Mucosa of descending colon (tissue), 3 donors: ENCODE results near the gene TMEM54. TPM values are rescaled to one million over a fixed set of nuclear protein-coding genes. Genes with fewer than 3 reads are reported as not detected.

ENCODE experiments used
- ATAC-seq: fragments of 200-7000 bp; cut with Tn5 transposase; one replicate; pipeline ENCODE4 v1.9.1; 2020; ENCODE audit warnings: mild to moderate bottlenecking, moderate library complexity
- DNase-seq, 3 donors: peaks; one replicate each; pipeline ENCODE4 v3.0.0-alpha.2; 2020
- H3K36me3 ChIP-seq: fragments of 200-600 bp; one replicate; pipeline ENCODE4 v1.8.0; 2021; ENCODE audit warnings: low read depth, mild to moderate bottlenecking
- H3K4me1 ChIP-seq: fragments of 200-600 bp; one replicate; pipeline ENCODE4 v1.8.0; 2021; ENCODE audit warnings: low read depth, mild to moderate bottlenecking
- H3K4me3 ChIP-seq: fragments of 200-600 bp; one replicate; pipeline ENCODE4 v1.8.0; 2021; ENCODE audit warnings: mild to moderate bottlenecking
- H3K9me3 ChIP-seq: fragments of 200-600 bp; one replicate; pipeline ENCODE4 v1.8.0; 2021; ENCODE audit warnings: mild to moderate bottlenecking
- intact Hi-C, 2 donors: fragments of 100-400 bp; cut with DNase I in 1 of 2; cut with micrococcal nuclease in 1 of 2; formaldehyde crosslinking; loops; one replicate each; pipeline versions ENCODE4 v1.11.0 to v1.11.1; 2022; cut with DNase I, micrococcal nuclease
- total RNA-seq, 3 donors: library from RNA; stranded (reverse); fragmentation: NEBNext Ultra II Directional in 2 of 3; extraction: Animal tissue kit (Norgen Biotek cat#: 25700) in 2 of 3; gene quantifications; one replicate each; pipeline versions ENCODE4 v1.2.1 to v1.2.4, GENCODE V29; 2021 to 2023
- TF ChIP-seq, protein P1 (sequence below): fragments of 200-600 bp; IDR thresholded peaks from one replicate; pipeline ENCODE4 v1.8.0; 2022; ENCODE audit warnings: antibody characterized with exemption, mild to moderate bottlenecking
- donor health status: DM: no; HTN: no; CAD: no; lungs with moderate emphysema.
- donor health status: DM: no; HTN: no; CAD: no.
- donor health status: DM: no; HTN: yes; CAD: no.

TMEM54 gene
- total RNA-seq, 3 donors from 2014 or later = 426 to 995 (median 483) TPM

- no peaks in the 10 kb centered on the region for H3K4me1 ChIP-seq
- TF ChIP-seq, protein P1, sequence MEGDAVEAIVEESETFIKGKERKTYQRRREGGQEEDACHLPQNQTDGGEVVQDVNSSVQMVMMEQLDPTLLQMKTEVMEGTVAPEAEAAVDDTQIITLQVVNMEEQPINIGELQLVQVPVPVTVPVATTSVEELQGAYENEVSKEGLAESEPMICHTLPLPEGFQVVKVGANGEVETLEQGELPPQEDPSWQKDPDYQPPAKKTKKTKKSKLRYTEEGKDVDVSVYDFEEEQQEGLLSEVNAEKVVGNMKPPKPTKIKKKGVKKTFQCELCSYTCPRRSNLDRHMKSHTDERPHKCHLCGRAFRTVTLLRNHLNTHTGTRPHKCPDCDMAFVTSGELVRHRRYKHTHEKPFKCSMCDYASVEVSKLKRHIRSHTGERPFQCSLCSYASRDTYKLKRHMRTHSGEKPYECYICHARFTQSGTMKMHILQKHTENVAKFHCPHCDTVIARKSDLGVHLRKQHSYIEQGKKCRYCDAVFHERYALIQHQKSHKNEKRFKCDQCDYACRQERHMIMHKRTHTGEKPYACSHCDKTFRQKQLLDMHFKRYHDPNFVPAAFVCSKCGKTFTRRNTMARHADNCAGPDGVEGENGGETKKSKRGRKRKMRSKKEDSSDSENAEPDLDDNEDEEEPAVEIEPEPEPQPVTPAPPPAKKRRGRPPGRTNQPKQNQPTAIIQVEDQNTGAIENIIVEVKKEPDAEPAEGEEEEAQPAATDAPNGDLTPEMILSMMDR = no peak
- H3K36me3 ChIP-seq = no peaks in the 10 kb centered on the region
- intact Hi-C loops = no loop called here
- ATAC-seq (no peak), DNase-seq (no peak)
- no peak overlapping the region for H3K4me3 ChIP-seq
- no peaks in the 10 kb centered on the region for H3K9me3 ChIP-seq
Measured at GRCh38 chr1:32860566-32860965, 40.6 kb downstream of the TMEM54 start.

GRCh38 chr1:32859915-32860314 is 41.3 kb downstream of the TMEM54 start:
- no peaks in the 10 kb centered on the region for H3K36me3 ChIP-seq
- ATAC-seq = no peak
- H3K9me3 ChIP-seq = no peaks in the 10 kb centered on the region
- TF ChIP-seq, protein P1 = no peak
- H3K4me3 ChIP-seq = no peak overlapping the region
- intact Hi-C loops = no loop called here
- no peak for DNase-seq
- H3K4me1 ChIP-seq = no peaks in the 10 kb centered on the region

DNA sequence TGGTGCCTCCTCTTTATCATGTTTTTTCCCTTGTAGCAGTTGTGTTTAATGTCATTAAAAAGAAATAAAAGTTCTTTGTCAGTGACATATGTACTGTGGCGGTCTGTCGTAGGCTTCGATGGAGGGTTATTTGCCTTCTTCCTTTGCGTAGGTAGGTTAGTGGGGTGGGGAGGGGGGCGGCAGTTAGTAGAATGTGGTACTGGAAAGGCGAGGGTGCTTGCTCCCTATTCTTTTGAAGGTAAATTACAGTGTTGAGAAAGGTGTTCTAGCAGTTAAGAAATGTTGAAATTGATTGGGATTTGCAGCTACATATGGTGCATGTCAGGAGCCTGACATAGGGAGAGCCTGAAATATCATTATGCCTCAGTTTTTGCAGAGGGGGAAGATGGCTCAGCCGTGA is 42.4 kb downstream of the TMEM54 start:
- ATAC-seq (no peak), DNase-seq (no peak)
- H3K36me3 ChIP-seq = no peaks in the 10 kb centered on the region
- H3K9me3 ChIP-seq = no peaks in the 10 kb centered on the region
- TF ChIP-seq, protein P1 = no peak
- H3K4me3 ChIP-seq = no peak overlapping the region
- intact Hi-C loops = no loop called here
- H3K4me1 ChIP-seq = no peaks in the 10 kb centered on the region

- intact Hi-C loops = no loop called here
- no peaks in the 10 kb centered on the region for H3K36me3 ChIP-seq
- no peak overlapping the region for H3K4me3 ChIP-seq
- TF ChIP-seq, protein P1 = no peak
- no peaks in the 10 kb centered on the region for H3K4me1 ChIP-seq
- no peak for ATAC-seq
- no peaks in the 10 kb centered on the region for H3K9me3 ChIP-seq
- no peak for DNase-seq
Measured at GRCh38 chr1:32858136-32858535, 43.1 kb downstream of the TMEM54 start.

DNA sequence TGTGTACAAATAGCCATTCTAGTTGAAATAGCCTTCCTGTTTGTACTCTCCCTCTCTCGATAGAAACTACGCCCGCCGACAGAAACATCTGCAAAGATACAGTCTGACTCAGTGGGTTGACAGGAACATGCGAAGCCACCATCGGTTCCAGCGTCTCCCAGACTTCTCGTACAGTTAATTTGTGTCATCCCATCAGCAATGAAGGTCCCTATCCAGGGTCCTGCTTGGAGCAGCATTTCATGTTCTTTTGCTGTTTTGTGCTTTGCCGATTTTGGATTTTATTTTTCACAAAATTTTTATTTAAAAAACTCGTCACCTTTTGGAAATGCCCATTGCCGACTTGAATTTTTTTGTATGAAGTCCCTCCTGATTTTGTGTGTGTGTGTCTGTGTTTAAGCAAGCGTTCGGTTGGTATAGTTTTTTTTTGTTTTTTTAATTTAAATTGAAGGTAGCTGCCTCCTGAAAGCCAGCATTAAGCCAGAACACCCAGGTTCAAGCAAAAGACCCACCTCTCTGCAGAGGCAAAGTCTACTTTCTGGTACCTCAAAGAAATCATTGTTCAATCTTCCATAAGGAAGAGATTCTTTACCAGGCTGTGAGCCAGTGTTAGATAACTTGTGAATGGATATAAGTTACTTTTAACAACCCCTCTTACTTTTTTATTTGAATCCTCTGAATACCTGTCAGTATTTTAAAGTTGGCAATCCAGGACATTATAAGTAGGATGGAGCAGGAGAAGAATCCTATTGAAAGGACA is 45.1 kb downstream of the TMEM54 start:
- H3K4me3 ChIP-seq = no peak overlapping the region
- H3K9me3 ChIP-seq = no peaks in the 10 kb centered on the region
- TF ChIP-seq, protein P1 = no peak
- no peaks in the 10 kb centered on the region for H3K36me3 ChIP-seq
- H3K4me1 ChIP-seq = no peaks in the 10 kb centered on the region
- ATAC-seq (peak; percentile 81), DNase-seq (peak in 1 of 3 donors; percentile 37)
- intact Hi-C loops = no loop called here
